NOMO-1 treated with DMSO at 0.1 percent for 48 hours (cell line): ENCODE measurements around the gene THSD7B.

Experiments used
- DNase-seq: peaks from one replicate; lab custom pipeline; 2025; ENCODE audit not compliant: unreplicated experiment; lab: John Stamatoyannopoulos, UW

Gene THSD7B

DNA sequence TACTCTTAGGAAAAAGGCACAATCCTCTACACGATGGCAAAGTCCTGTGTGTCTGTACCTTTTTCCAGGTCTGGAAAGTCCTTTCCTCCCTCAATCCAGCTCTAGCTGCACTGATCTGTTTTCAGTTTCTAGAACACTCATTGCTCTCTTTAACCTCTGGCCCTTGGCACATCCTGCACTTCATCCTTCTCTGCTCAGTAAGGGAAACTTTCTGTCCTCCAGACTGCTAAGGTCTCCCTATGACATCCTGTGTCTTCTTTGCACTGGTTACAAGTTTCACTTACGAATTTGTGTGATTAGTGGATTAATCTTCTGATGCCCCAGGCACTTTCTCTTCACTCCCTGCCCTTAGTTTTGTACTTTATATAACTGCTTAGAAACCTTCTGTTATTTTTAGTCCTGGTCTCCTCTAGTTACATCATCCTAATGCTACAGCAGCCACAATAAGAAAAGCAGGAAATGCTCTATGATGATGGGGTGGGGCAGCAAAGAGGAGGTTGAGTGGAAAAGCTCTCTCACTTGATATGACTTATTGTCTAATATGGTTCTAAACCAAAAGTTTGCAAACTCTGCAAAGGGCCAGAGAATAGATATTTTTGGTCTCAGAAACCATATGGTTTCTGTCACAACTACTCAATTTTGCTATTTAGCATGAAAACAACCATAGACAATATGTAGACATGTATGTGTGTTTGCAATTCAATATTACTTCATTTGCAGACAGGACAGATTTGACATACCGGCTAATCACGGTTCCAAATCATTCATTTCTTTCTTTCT lies 568.2 kb downstream of the THSD7B start:
- peak; percentile 84 for DNase-seq

- DNase-seq = no peak
These were observed 570.7 kb downstream of the THSD7B start for GRCh38 chr2:137336067-137336466.

DNA sequence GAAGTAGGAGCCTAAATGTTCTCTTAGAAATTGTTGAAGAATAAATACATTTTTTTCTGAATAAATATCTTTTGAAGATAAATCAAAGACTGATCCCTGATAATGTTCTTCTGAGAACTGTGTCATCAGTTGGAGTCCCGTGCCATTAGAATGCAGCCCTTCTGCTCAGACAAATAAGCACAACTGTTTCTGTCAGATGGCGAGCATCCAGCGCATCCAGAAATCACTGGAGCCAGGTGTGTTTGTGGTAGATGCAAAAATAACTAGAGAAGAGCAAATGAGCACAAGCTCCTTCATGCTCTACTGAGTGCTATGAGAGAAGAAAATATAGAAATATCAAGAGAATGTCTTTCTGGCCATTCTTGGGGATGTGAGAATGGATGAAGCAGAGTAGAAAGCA lies 573.7 kb downstream of the THSD7B start:
- DNase-seq = no peak

DNA sequence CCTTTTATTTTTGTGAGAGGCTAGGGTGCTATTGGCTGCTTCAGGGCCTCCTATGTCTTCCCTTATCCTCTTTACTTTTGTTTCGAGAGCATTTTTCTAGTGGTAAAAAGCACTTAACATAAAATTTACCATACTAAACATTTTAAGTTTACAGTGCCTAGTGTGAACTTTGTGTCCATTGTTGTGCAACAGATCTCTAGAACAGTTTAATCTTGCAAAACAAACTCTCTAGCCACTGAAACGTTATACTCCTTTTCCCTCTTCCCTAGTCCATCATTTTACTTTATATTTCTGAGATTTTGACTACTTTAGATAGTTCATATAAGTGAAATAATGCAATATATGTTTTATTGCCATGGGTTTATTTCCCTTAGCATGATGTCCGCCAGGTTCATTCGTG lies 580.6 kb downstream of the THSD7B start:
- DNase-seq = no peak

DNA sequence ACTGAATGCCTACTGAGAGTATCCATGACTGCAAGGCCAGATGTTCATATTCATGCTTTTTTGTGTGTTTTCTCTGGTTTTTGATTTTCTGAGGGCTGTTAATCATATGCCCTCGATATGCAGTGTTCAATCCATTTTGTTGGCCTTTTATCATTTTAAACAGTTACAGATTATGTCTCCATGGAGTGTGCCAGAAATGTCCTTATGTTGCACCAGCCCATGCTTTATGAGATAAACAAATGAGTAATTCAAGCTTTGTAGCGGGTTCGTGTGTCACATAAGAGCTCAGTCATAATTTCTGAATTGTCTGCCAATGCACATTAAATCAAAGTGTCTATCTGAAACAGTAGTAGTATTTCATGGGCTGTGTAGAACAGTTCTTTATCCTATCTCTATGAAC lies 583.0 kb downstream of the THSD7B start:
- no peak for DNase-seq

DNA sequence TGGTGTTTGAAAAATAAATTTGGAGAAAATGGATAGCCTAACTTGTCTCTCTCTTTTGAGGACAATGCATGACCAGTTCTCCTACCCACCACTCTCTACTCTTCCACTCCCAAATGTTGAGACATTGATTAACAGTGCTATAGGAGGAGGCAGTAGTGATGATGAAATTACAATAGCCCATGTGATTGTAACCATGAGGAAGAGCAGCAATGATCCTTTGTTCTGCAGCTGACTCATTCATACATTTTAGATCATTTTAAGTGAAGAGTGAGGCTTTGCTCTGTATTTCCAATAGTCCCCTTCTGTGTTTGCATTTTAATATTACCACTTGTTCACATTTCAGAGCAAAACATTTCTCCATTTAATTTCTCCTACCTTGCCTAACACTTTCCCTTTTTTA lies 592.3 kb downstream of the THSD7B start:
- DNase-seq = no peak

DNA sequence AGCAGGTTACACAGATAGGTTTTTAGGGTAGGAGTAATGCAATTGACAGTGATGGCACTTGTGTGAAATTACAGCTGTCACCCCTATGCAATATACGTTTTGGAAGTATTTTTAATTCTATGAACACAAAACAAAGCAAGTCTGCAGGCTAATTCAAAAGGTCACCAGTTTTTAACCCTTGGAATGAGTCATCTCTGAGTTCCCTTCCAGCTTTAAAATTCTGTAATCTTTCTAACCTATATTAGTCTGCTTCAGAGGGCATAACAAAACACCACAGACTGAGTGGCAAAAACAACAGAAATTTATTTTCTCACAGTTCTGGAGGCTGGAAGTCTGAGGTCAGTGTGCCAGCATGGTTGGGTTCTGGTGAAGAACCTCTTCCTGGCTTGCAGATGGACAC lies 602.0 kb downstream of the THSD7B start:
- no peak for DNase-seq

- no peak for DNase-seq
These were observed 603.8 kb downstream of the THSD7B start for GRCh38 chr2:137369106-137369505.

GRCh38 chr2:137379186-137379585 lies 613.8 kb downstream of the THSD7B start:
- no peak for DNase-seq

GRCh38 chr2:137380610-137381009 lies 615.3 kb downstream of the THSD7B start:
- no peak for DNase-seq

DNA sequence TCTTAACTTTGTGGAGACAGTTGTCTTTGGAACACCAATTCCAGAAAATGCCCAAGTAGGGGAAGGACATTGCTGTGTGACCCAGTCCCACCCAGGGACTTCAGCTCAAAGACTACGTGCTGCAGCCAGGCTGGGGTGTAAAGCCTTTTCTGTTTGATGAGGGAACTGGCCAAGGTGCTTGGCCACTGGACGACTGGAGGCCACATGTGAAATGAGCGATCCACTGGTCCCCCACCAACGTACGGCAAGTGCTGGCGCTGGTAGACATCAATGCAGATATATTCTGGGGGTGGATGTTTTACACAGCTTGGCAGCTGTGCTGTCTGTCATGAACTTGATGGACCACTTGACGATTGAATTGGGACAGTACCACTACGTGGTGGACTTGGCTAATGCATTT lies 616.4 kb downstream of the THSD7B start:
- no peak for DNase-seq

- no peak for DNase-seq
These were observed 618.0 kb downstream of the THSD7B start for GRCh38 chr2:137383391-137383790.

GRCh38 chr2:137387044-137387443 lies 621.7 kb downstream of the THSD7B start:
- DNase-seq = no peak

DNA sequence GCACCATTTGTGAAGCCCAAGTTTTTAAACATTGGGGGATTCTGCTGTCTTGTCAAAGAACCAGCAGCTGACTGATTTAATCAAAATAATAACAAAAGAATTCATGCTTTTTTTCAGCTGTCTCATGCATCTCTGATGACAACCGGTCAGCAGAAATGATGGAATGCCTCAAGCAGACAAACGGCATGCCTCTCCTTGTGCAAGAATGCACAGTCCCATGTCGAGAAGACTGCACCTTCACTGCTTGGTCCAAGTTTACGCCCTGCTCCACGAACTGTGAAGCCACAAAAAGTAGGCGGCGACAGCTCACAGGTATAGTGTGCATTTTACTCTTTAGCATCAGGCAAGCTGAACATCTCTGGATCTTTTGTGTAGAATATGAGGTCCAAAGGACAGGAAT lies 640.2 kb downstream of the THSD7B start:
- DNase-seq = no peak

- no peak for DNase-seq
These were observed 646.2 kb downstream of the THSD7B start for GRCh38 chr2:137411585-137411984.

- DNase-seq = no peak
These were observed 655.4 kb downstream of the THSD7B start for GRCh38 chr2:137420744-137421143.

- no peak for DNase-seq
These were observed 669.8 kb downstream of the THSD7B start for GRCh38 chr2:137435162-137435561.

DNA sequence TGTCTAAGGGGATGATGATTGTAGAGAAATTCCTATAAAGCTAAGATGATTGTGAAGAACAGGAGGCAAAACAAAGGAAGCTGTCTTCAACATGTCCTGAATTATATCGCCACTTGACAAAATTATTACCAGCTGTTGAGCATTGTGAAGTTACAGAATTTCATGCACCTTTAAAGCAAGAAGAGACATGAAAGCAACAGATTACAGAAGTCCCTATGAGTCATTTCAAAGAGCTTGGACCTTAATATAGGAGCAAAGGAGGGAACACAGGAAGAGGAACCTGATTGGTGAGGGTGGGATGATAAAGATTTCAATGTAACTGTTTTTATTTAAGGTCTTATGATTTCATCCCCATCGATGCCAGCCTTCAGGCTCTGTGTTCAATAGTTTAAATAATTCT lies 672.0 kb downstream of the THSD7B start:
- no peak for DNase-seq

DNA sequence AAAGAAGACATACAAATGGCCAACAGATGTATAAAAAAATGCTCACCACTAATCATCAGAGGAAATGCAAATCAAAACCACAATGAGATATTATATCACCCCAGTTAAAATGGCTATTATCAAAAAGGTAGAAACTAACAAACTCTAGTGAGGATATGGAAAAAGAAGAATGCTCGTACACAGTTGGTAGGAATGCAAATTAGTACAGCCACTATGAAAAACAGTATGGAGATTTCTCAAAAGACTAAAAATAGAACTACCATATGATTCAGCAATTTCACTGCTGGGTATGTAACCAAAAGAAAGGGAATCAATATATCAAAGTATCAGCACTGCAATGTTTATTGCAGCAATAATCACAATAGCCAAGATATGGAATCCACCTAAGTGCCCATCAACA lies 679.6 kb downstream of the THSD7B start:
- no peak for DNase-seq

DNA sequence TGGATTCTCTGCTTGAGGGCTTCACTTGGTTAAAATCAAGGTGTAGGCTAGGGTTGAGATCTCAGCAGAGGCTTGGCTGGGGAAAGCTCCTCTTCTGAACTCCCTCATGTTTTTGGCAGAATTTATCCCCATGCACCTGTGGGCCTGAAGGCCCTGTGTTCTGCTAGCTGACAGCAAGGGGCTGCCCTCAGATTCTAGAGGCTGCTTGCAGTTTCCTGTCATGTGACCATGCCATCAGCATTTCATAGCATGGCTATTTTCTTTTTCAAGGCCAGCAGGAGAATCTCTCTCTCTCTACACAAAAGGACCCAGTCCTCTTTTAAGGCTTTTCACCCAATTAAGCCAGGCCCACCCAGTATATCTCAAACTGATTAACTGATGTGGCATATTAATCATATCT lies 684.1 kb downstream of the THSD7B start:
- no peak for DNase-seq

DNA sequence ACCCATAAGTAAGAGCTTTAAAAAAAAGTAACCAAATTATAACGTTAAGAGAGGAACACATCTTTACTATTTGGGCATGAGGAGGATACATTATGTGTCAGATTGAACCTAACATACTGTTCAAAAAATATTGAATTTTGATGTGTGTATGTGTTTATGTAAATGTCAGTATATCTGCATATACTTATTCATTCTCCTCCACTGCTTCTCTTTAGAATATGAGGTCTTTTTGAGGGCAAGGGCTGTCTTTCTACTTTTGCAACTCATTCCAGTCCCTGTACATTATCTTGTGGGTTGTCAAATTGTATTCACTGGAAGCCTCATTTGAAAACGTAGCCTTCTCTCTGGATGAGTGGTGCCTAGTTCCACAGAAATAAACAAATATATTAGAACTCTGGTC lies 689.5 kb downstream of the THSD7B start:
- no peak for DNase-seq

- DNase-seq = no peak
These were observed 702.0 kb downstream of the THSD7B start for GRCh38 chr2:137467246-137467862.

- no peak for DNase-seq
These were observed 727.9 kb downstream of the THSD7B start for GRCh38 chr2:137493261-137493660.
